ENCODE results near the gene MELK.

Gene MELK

DNA sequence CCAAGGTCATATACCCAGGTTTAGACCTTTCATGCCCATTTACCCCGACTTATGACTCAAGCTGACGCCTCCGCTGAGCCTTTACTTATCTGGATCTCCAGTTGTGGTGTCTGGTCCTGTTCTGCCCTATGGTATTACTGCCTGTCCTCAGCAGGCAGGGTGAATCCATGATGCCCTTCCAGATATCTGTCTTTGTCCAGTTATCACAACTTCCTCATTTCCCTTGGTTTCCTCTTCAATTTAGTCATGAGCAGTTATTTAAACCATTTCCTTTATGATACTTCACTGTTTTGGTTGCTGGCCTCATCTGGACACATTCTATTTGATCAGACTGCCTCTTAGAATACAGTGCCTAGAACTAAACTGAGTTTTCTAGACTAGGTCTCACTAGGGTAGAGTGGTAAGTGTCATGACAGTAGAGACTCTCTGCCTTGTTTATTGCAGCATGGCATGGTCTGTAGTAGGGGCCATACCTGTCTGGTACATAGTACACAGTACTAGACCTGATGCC is 93.3 kb downstream of the MELK start:
- no peak for DNase-seq (ENCODE audit: low read depth in 1 of 2, low spot score in 1 of 2)

DNA sequence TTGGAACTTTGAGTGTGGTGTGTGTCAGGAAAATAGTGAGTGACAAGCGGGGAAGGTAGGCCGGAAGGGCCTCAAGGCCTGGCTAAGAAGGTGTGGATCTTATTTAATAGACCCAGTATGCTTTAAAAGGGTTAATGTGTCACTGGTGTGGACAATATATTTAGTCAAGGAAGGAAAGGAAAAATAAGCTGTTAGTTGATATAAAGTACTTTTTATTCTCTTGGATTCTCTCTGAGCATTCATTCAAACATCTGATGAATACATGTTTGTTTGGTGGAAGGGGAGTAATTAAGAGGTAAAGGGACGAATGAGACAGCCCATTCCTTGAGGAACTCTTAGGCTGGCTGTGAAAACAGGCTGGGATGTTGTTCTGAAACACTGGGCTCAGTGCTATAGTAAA is 98.9 kb downstream of the MELK start:
- no peak for DNase-seq (ENCODE audit: low read depth in 1 of 2, low spot score in 1 of 2)

GRCh38 chr9:36676091-36676490 is 103.4 kb downstream of the MELK start:
- no peak for DNase-seq (ENCODE audit: low read depth in 1 of 2, low spot score in 1 of 2)

- DNase-seq (ENCODE audit: low read depth in 1 of 2, low spot score in 1 of 2), result no peak
Measured at GRCh38 chr9:36676778-36677485, 104.2 kb downstream of the MELK start.

DNA sequence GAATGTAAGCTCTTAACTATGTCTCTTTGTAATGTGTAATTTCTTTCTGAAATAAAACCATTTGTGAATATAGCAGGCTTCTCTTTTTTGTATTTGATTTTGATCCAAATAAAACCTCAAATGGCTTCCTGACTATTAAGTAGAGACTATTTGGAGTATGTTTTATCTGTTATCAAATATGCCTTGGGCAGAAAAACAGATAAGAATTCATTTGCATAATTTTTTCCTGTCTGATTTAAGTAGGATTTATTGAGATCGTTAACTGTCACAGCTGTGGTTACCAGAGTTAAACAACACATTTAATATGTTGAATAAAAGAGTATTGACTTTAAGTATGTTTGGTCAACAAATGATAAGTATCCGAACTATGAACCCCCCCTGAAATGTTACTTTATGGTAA is 104.9 kb downstream of the MELK start:
- no peak for DNase-seq (ENCODE audit: low read depth in 1 of 2, low spot score in 1 of 2)

DNA sequence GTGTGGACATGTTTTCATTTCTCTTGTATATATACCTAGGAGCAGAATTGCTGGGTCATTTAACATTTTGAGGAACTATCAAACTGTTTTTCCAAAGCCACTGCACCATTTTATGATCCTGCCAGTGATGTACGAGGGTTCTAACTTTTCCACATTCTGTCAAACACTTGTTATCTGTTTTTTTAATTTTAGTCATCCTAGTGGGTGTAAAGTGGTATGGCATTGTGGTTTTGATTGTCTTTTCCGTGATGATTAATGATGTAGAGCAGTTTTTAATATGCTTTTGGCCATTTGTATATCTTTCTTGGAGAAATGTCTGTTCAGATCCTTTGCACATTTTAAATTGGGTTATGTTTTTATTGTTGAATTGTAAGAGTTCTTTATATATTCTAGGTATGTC is 107.0 kb downstream of the MELK start:
- DNase-seq (ENCODE audit: low read depth in 1 of 2, low spot score in 1 of 2), result no peak

- no peak for DNase-seq (ENCODE audit: low read depth in 1 of 2, low spot score in 1 of 2)
Measured at GRCh38 chr9:36686471-36686870, 113.8 kb downstream of the MELK start.

- no peak for DNase-seq (ENCODE audit: low read depth in 1 of 2, low spot score in 1 of 2)
Measured at GRCh38 chr9:36690412-36691168, 117.9 kb downstream of the MELK start.

GRCh38 chr9:36691671-36692070 is 119.0 kb downstream of the MELK start:
- DNase-seq (ENCODE audit: low read depth in 1 of 2, low spot score in 1 of 2), result no peak

GRCh38 chr9:36698984-36699383 is 126.3 kb downstream of the MELK start:
- no peak for DNase-seq (ENCODE audit: low read depth in 1 of 2, low spot score in 1 of 2)

DNA sequence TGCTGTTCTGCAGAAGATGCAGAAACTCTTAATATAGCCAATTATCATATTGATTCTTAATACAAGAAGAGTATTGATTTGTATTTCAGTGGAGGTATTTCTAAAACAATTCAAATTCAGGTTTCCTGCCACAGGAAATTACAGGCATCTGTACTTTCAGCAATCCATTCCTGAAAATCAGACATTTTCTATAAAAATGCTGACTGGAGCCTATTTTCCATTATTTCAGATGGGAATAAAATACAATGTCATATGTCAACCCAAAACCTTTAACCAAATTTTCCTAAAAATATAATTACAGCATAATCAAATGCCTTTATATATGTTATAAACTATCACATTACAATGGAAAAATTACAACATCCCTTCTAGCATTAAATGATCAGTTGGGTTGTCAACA is 131.5 kb downstream of the MELK start:
- no peak for DNase-seq (ENCODE audit: low read depth in 1 of 2, low spot score in 1 of 2)

DNA sequence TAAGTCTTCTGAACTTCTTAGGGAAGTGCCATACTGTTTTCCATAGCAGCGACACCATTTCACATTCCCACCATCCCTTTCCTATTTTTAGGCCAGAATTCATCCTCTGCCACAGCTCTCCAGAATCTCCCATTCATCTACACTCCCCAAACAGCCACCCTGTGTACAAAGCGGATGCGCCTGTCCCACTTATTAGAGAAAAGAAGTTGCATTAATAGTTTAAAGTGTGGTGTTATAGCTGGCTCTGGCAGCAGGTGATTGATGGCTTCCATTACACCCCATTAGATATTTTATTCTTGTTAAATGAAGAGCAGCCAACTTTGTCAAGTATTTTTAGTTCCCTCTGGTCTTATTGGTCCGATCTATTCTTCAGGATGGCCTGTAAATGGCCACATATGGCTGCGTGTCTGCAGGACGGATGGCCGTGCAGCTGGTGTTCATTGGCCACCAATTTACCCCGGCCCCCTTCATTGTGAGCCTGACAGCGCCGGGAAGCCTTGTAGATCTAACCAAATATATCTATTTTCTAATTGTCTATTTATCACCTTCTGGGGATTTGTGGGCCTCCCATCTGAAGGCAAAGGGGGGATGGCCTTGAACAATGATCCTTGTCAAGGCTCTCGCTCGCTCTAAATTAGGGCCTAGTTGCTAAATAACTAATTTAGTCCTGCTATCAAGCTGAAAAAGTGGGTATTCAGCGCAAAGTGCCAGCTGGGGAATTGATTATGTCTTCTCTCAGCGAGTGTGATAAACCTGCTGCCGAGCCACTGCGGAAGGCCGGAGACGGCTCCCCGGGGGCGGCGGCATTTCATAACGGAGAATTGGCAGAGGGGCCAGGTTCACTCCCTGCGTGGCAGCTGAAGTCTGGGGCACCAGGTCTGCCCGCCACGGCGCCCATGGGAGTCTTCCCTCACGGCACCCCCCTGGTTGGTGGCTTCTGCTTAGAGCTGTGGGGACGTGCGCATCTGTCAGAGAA is 141.1 kb downstream of the MELK start:
- no peak for DNase-seq (ENCODE audit: low read depth in 1 of 2, low spot score in 1 of 2)

- no peak for DNase-seq (ENCODE audit: low read depth in 1 of 2, low spot score in 1 of 2)
Measured at GRCh38 chr9:36716496-36716895, 143.8 kb downstream of the MELK start.

- no peak for DNase-seq (ENCODE audit: low read depth in 1 of 2, low spot score in 1 of 2)
Measured at GRCh38 chr9:36717276-36717675, 144.6 kb downstream of the MELK start.

DNA sequence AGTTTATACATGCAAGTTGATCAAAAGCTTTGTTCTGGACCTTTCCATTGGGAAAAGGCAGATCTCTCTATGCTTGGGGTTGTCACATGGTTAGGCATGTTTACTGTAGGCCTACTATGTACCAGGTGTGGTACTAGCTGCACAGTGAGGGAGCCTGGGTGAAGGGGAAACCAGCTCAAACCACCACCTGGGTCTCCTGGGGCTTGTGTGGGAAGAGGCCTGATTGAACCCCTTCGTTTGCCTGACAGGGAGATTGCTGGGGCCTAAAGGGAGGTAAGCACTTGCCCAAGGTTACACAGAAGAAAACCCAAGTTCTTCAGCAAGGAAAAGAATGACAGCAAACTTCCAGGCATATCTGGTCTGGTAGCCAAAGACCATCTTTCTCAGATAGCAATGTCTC is 145.9 kb downstream of the MELK start:
- no peak for DNase-seq (ENCODE audit: low read depth in 1 of 2, low spot score in 1 of 2)

DNA sequence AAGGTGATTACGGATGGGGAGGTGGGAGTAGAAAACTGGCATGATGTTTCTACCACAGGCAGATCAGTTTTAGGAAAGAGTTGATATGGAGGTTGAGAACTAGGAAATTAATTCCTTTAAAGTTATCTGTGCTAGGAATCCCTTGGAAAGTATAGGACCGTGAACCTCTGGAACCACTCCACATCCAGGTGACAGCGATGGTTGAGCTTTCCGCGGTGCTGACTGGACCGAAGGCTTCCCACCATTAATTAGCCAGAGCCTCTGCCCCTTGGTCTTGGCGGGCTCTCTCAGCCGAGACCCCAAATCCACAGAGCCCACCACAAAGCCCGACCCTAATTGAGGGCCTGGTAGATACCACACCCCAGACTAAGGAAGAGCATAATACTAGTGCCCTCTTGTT is 147.3 kb downstream of the MELK start:
- DNase-seq (ENCODE audit: low read depth in 1 of 2, low spot score in 1 of 2), result no peak

- DNase-seq (ENCODE audit: low read depth in 1 of 2, low spot score in 1 of 2), result no peak
Measured at GRCh38 chr9:36721846-36722588, 149.3 kb downstream of the MELK start.

GRCh38 chr9:36725777-36726356 is 153.2 kb downstream of the MELK start:
- DNase-seq (ENCODE audit: low read depth in 1 of 2, low spot score in 1 of 2), result no peak
